ENCODE results near the gene PTPRT.

DNA sequence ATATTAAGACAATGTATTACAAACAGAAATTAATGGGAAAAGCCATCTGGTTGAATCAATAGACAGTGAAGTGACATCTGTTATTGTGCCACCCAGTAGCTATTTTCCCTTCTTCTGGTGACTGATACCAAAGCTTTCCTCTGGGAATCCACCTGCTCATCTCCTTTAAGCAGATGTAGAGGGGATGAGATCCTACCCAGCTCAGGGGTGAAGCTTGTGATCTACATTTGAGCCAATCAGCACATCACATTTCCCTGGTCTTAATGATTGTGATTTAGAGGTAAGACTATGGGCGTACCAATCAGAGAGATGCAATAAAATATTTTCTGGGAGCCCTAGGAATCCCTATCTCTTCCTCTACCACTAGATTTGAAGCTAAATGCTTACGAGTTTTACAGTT is 782.9 kb downstream of the PTPRT start:
- TF ChIP-seq, protein P1, sequence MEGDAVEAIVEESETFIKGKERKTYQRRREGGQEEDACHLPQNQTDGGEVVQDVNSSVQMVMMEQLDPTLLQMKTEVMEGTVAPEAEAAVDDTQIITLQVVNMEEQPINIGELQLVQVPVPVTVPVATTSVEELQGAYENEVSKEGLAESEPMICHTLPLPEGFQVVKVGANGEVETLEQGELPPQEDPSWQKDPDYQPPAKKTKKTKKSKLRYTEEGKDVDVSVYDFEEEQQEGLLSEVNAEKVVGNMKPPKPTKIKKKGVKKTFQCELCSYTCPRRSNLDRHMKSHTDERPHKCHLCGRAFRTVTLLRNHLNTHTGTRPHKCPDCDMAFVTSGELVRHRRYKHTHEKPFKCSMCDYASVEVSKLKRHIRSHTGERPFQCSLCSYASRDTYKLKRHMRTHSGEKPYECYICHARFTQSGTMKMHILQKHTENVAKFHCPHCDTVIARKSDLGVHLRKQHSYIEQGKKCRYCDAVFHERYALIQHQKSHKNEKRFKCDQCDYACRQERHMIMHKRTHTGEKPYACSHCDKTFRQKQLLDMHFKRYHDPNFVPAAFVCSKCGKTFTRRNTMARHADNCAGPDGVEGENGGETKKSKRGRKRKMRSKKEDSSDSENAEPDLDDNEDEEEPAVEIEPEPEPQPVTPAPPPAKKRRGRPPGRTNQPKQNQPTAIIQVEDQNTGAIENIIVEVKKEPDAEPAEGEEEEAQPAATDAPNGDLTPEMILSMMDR (IDR thresholded peaks at IDR 0.05; ENCODE audit: borderline replicate concordance, extremely low read depth, low read length, poor library complexity, severe bottlenecking), result no peak
- TF ChIP-seq EZH2 (IDR thresholded peaks at IDR 0.05; ENCODE audit: borderline replicate concordance, low read depth, low read length, severe bottlenecking), result no peak
